ENCODE data around the gene TCF7L1. TPM values are rescaled to one million over a fixed set of nuclear protein-coding genes. Genes with fewer than 3 reads are reported as not detected.

TCF7L1 gene
- total and polyA plus RNA-seq, 2 experiments from 2014 or later: 0.65 to 1.8 TPM

- H3K4me2 ChIP-seq (ENCODE audit: unreplicated experiment): no peak overlapping the region
- H3K36me3 ChIP-seq (ENCODE audit: low read depth): no peaks in the 10 kb centered on the region
- H3K27me3 ChIP-seq (replicated peaks; ENCODE audit: insufficient read depth): no peaks in the 10 kb centered on the region
- H3K4me3 ChIP-seq: no peak overlapping the region
- no peak overlapping the region for H3K27ac ChIP-seq
- DNase-seq: no peak
- H3K9ac ChIP-seq: no peak overlapping the region
- no peaks in the 10 kb centered on the region for H3K9me2 ChIP-seq (ENCODE audit: insufficient read depth)
- in situ Hi-C loops (cut with MboI): no loop called here
- no peaks in the 10 kb centered on the region for H3K9me3 ChIP-seq (ENCODE audit: low read depth)
- H3F3A ChIP-seq (ENCODE audit: insufficient read depth): no peaks in the 10 kb centered on the region
- TF ChIP-seq EZH2 (IDR thresholded peaks at IDR 0.05; ENCODE audit: insufficient read depth, poor library complexity, severe bottlenecking): no peak
- H2AFZ ChIP-seq: no peak overlapping the region
- 97 to 98% methylated on average over 6 of the region's 6 CpGs for WGBS, 2 experiments (ENCODE audit: low coverage in 1 of 2, low lambda C conversion rate in 2 of 2, missing lambda C conversion rate in 2 of 2)
- peaks cover 6% of the 10 kb centered on the region for H3K79me2 ChIP-seq (ENCODE audit: insufficient read depth)
- H4K20me1 ChIP-seq (ENCODE audit: insufficient read depth): no peaks in the 10 kb centered on the region
- H3K4me1 ChIP-seq (ENCODE audit: insufficient read depth): peaks cover 9% of the 10 kb centered on the region; the same call in 1 of the 2 replicates
Measured at GRCh38 chr2:85174943-85175342, 41.8 kb downstream of the TCF7L1 start.

GRCh38 chr2:85175369-85176299 is 42.4 kb downstream of the TCF7L1 start:
- Histone ChIP-seq H3K4me2 (ENCODE audit: unreplicated experiment) (no peak overlapping the region), H3K36me3 (ENCODE audit: low read depth) (no peaks in the 10 kb centered on the region), H2AFZ (no peak overlapping the region), H3K9me3 (ENCODE audit: low read depth) (no peaks in the 10 kb centered on the region), H4K20me1 (ENCODE audit: insufficient read depth) (no peaks in the 10 kb centered on the region), H3K9ac (no peak overlapping the region), H3K9me2 (ENCODE audit: insufficient read depth) (no peaks in the 10 kb centered on the region), H3F3A (ENCODE audit: insufficient read depth) (no peaks in the 10 kb centered on the region), H3K79me2 (ENCODE audit: insufficient read depth) (peaks cover 11% of the 10 kb centered on the region), H3K27ac (no peak overlapping the region), H3K4me3 (no peak overlapping the region), H3K27me3 (replicated peaks; ENCODE audit: insufficient read depth) (no peaks in the 10 kb centered on the region), H3K4me1 (ENCODE audit: insufficient read depth) (peaks cover 9% of the 10 kb centered on the region; the same call in 1 of the 2 replicates)
- peak; percentile 70 for DNase-seq
- in situ Hi-C loops (cut with MboI): no loop called here
- no peak for TF ChIP-seq EZH2 (IDR thresholded peaks at IDR 0.05; ENCODE audit: insufficient read depth, poor library complexity, severe bottlenecking)
- TF ChIP-seq EZH2phosphoT487 (IDR thresholded peaks at IDR 0.05; ENCODE audit: insufficient read depth, low read depth): no peak
- WGBS, 2 experiments (ENCODE audit: low coverage in 1 of 2, low lambda C conversion rate in 2 of 2, missing lambda C conversion rate in 2 of 2): 32 to 35% methylated on average over 13 of the region's 13 CpGs

GRCh38 chr2:85177031-85177824 is 44.0 kb downstream of the TCF7L1 start:
- no peak overlapping the region for H3K9ac ChIP-seq
- H3K79me2 ChIP-seq (ENCODE audit: insufficient read depth): peaks cover 13% of the 10 kb centered on the region
- H3K27ac ChIP-seq: no peak overlapping the region
- H3K36me3 ChIP-seq (ENCODE audit: low read depth): no peaks in the 10 kb centered on the region
- H3F3A ChIP-seq (ENCODE audit: insufficient read depth): no peaks in the 10 kb centered on the region
- H4K20me1 ChIP-seq (ENCODE audit: insufficient read depth): no peaks in the 10 kb centered on the region
- H3K4me1 ChIP-seq (ENCODE audit: insufficient read depth): peaks cover 9% of the 10 kb centered on the region; the same call in 1 of the 2 replicates
- H3K4me3 ChIP-seq: no peak overlapping the region
- 80 to 81% methylated on average over 7 of the region's 7 CpGs for WGBS, 2 experiments (ENCODE audit: low coverage in 1 of 2, low lambda C conversion rate in 2 of 2, missing lambda C conversion rate in 2 of 2)
- no peak for DNase-seq
- no peak for TF ChIP-seq EZH2phosphoT487 (IDR thresholded peaks at IDR 0.05; ENCODE audit: insufficient read depth, low read depth)
- TF ChIP-seq EZH2 (IDR thresholded peaks at IDR 0.05; ENCODE audit: insufficient read depth, poor library complexity, severe bottlenecking): no peak
- H3K27me3 ChIP-seq (replicated peaks; ENCODE audit: insufficient read depth): no peaks in the 10 kb centered on the region
- H3K9me3 ChIP-seq (ENCODE audit: low read depth): no peaks in the 10 kb centered on the region
- H3K9me2 ChIP-seq (ENCODE audit: insufficient read depth): no peaks in the 10 kb centered on the region
- H3K4me2 ChIP-seq (ENCODE audit: unreplicated experiment): no peak overlapping the region
- in situ Hi-C loops (cut with MboI): no loop called here
- H2AFZ ChIP-seq: no peak overlapping the region

DNA sequence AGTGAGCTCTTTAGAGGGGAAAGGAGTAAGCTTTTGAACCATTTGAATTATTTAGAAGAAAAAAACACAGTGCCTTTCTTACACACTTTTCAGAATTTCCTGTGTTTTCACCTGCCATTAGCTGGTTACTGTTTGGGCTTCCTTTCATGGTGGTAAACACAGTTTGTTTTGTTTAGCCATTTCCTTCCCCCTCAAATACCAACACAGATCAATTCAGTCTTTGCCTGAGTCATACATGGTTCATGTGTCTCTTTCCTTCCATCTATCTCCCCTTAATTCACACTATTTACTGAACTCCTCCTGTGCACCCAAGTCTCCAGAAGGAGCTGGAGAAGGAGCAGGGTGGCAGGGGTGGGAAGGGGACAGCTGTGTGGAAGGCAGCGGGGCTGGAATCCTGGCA is 45.0 kb downstream of the TCF7L1 start:
- H3K27ac ChIP-seq: no peak overlapping the region
- DNase-seq: no peak
- peaks cover 13% of the 10 kb centered on the region for H3K79me2 ChIP-seq (ENCODE audit: insufficient read depth)
- in situ Hi-C loops (cut with MboI): no loop called here
- H3K36me3 ChIP-seq (ENCODE audit: low read depth): no peaks in the 10 kb centered on the region
- no peak overlapping the region for H2AFZ ChIP-seq
- H3K4me3 ChIP-seq: no peak overlapping the region
- WGBS, 2 experiments (ENCODE audit: low coverage in 1 of 2, low lambda C conversion rate in 2 of 2, missing lambda C conversion rate in 2 of 2): 100% methylated on average over 1 of the region's 1 CpG
- no peak overlapping the region for H3K4me2 ChIP-seq (ENCODE audit: unreplicated experiment)
- no peak overlapping the region for H3K9ac ChIP-seq
- no peaks in the 10 kb centered on the region for H3K9me2 ChIP-seq (ENCODE audit: insufficient read depth)
- TF ChIP-seq EZH2 (IDR thresholded peaks at IDR 0.05; ENCODE audit: insufficient read depth, poor library complexity, severe bottlenecking) (no peak), EZH2phosphoT487 (IDR thresholded peaks at IDR 0.05; ENCODE audit: insufficient read depth, low read depth) (no peak)
- no peaks in the 10 kb centered on the region for H3K27me3 ChIP-seq (replicated peaks; ENCODE audit: insufficient read depth)
- H3K4me1 ChIP-seq (ENCODE audit: insufficient read depth): peaks cover 15% of the 10 kb centered on the region
- no peaks in the 10 kb centered on the region for H3K9me3 ChIP-seq (ENCODE audit: low read depth)
- peaks cover under 1% of the 10 kb centered on the region for H3F3A ChIP-seq (ENCODE audit: insufficient read depth)
- H4K20me1 ChIP-seq (ENCODE audit: insufficient read depth): no peaks in the 10 kb centered on the region

All from GM23248 (cell line).